Mucosa of stomach (tissue), 1 donor: ENCODE results near the gene FOXJ2.
"Not testable (repeated sequence)": the region's sequence is repeated elsewhere in the genome, so short reads cannot be mapped to it uniquely, and the experiment has no call there.

Experiments
- H3K27me3 ChIP-seq: one replicate; pipeline ENCODE4 v1.7.0; 2013; ENCODE audit warnings: mild to moderate bottlenecking, low read length; ENCODE audit not compliant: control insufficient read depth, insufficient read depth
- H3K36me3 ChIP-seq: one replicate; pipeline ENCODE4 v1.7.0; 2013; ENCODE audit warnings: low read length; ENCODE audit not compliant: control insufficient read depth, insufficient read depth
- H3K4me1 ChIP-seq: one replicate; pipeline ENCODE4 v1.7.0; 2013; ENCODE audit warnings: mild to moderate bottlenecking, low read length; ENCODE audit not compliant: control insufficient read depth, insufficient read depth
- H3K4me3 ChIP-seq: one replicate; pipeline ENCODE4 v1.7.0; 2013; ENCODE audit warnings: low read length
- H3K9ac ChIP-seq: one replicate; pipeline ENCODE4 v1.7.0; 2013; ENCODE audit warnings: mild to moderate bottlenecking, low read length, moderate library complexity
- H3K9me3 ChIP-seq: one replicate; pipeline ENCODE4 v1.7.0; 2013; ENCODE audit warnings: mild to moderate bottlenecking, low read length, moderate library complexity; ENCODE audit not compliant: control insufficient read depth
- donor health status: Pancreatic carcinoma.

FOXJ2 gene

DNA sequence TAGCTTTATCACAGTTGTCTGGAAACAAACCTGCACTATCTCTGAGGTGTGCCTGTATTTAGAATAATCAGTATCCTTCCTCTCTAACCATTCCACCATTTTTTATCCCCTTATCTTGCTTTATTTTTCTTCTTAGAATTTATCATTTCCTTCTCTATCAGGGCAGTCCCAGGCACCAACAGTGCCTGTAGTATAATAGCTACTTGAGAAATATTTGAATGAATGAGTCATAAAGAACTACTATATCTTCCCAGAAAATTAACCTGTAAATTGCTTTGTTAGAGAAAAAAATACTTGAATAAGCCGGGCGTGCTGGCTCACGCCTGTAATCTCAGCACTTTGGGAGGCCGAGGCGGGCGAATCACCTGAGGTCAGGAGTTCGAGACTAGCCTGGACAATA is 21.2 kb upstream of the FOXJ2 start:
- Histone ChIP-seq H3K9ac (no peak overlapping the region), H3K4me3 (no peak overlapping the region), H3K4me1 (no peaks in the 10 kb centered on the region), H3K27me3 (no peaks in the 10 kb centered on the region), H3K36me3 (no peaks in the 10 kb centered on the region), H3K9me3 (no peaks in the 10 kb centered on the region)

DNA sequence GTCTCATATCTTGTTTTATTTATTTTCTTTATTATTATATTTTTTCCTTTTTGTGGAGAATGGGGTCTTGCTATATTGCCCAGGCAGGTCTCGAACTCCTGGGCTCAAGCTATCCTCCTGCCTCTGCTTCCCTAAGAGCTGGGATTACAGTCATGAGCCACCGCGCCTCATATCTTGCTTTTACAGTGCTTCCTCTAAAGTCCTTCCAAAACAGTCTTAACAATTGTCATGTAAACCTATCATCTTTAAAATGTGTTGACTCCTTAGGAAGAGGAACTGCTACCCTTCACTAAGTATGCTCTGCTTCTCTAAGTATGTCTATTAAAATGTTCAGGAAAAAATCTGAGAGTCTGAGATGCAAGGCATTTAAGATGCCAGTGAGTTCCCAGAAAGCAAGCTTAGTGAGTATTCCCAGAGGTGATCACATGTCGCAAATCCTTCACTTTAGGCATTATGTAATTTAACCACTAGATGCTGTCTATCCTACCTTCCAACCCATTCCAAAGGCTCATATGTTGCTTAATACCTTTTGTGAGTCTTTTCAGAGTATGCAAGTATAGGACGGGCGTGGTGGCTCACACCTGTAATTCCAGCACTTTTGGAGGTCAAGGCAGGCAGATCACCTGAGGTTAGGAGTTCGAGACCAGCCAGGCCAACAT is 19.7 kb upstream of the FOXJ2 start:
- no peaks in the 10 kb centered on the region for H3K9me3 ChIP-seq
- H3K9ac ChIP-seq, result no peak overlapping the region
- no peaks in the 10 kb centered on the region for H3K4me1 ChIP-seq
- no peak overlapping the region for H3K4me3 ChIP-seq
- no peaks in the 10 kb centered on the region for H3K36me3 ChIP-seq
- peaks cover 5% of the 10 kb centered on the region for H3K27me3 ChIP-seq

DNA sequence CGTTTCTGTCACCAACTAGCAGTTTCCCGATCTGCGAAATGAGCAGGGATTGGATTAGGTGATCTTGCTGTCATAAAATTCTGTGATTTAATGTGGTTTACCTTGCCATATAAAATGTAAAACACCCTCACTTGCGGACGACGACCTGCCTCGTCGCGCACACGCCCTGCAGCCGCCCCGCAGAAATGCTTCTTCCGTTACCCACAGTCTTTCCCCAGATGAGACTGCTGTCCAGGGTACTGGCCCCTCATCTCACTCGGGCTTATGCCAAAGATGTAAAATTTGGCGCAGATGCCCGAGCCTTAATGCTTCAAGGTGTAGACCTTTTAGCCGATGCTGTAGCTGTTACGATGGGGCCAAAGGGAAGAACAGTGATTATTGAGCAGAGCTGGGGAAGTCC is 17.7 kb upstream of the FOXJ2 start:
- H3K9me3 ChIP-seq, result no peaks in the 10 kb centered on the region
- no peak overlapping the region for H3K4me3 ChIP-seq
- no peak overlapping the region for H3K9ac ChIP-seq
- peaks cover 20% of the 10 kb centered on the region for H3K27me3 ChIP-seq
- H3K4me1 ChIP-seq, result peaks cover 5% of the 10 kb centered on the region
- H3K36me3 ChIP-seq, result no peaks in the 10 kb centered on the region

DNA sequence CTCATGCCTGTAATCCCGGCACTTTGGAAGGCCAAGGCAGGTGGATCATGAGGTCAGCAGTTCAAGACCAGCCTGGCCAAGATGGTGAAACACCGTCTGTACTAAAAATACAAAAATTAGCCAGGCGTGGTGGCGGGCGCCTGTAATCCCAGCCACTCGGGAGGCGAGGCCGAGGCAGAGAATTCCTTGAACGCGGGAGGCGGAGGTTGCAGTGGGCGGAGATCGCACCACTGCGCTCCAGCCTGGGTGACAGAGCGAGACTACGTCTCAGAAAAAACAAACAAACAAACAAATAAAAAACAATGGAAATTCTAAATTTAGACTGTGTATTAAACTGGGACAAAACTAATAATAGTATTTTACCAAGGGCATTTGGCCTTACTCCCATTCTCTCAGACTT is 14.3 kb upstream of the FOXJ2 start:
- not testable (repeated sequence) for H3K4me1 ChIP-seq, H3K9ac ChIP-seq, H3K9me3 ChIP-seq, H3K36me3 ChIP-seq, H3K4me3 ChIP-seq
- peaks cover 20% of the 10 kb centered on the region for H3K27me3 ChIP-seq

DNA sequence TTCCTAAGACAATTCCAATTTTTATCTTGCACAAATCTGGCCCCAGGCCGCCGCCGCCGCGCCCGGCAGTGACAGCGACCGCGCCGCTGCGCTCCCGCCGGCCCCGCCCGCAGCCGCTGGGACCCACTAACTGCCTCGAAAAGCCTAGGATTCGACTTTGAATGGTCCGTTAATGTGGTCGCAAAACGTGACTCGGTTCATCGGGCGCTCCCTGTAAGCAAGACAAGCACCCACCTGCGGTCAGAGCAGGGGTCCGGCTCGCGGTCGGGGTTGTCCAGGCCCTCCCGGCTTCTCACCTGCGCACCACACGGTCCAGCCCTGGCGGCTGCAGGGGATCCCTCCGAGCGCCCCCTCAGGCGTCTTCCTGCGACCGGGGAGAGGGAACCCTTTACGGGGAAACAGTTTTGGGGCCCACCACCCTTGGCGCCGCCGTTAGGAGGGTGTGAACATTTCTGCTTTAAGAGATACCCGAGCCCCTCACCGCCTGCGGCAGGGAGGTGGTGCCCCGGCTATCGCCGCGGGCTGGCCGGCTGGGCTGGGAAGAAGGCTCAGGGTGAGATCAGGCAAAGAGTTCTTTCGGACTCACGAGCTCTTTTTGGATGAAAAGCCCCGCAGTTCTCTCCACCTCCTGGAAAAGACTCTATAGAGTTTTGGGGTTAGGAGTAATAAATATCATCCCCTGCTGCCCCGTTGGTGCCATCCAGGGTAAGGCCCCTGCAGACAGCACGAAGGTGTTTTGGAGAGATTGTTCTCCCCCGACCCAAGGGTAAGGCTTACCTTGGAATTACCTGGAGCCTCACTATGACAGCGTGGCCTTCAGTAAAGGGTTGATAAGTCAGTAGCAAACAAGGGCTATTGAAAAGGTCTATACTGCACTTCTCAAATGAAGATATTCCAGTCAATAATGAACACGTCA is 13.6 kb upstream of the FOXJ2 start:
- Histone ChIP-seq H3K9ac (peak overlapping the region; percentile 28), H3K4me1 (peaks cover 5% of the 10 kb centered on the region), H3K27me3 (peaks cover 20% of the 10 kb centered on the region), H3K9me3 (no peaks in the 10 kb centered on the region), H3K36me3 (no peaks in the 10 kb centered on the region), H3K4me3 (peak overlapping the region; percentile 50)

DNA sequence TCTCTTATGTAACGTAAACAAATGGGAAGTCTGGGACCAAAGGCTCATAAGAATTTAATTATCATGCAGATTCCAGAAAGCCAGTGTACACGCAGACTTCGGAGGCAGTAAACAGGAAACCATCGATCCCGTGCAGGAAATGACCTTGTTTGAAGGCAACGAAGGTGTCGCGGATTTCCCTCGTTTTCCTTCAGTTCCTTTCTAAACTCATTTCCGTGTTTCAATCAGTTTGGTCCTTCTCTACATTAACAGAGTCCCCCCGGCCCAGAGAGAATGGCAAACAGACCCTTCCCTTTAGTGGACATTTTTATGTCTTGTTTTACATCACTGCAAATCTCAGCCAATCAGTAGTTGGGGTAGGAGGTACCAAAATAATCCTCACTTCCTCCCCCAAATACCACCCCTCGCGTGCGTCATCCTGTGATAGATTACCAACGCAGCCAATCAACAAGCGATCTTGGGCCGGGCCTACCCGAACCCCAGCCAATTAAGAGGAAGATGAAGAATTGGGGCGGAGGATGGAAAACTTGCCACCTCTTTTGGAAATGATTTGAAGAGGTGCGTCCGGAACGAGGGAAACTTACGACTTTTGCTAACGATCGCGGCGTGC is 6.1 kb upstream of the FOXJ2 start:
- peak overlapping the region; percentile 96 for H3K9ac ChIP-seq
- H3K27me3 ChIP-seq, result no peaks in the 10 kb centered on the region
- H3K9me3 ChIP-seq, result no peaks in the 10 kb centered on the region
- no peaks in the 10 kb centered on the region for H3K36me3 ChIP-seq
- peak overlapping the region; percentile 78 for H3K4me3 ChIP-seq
- H3K4me1 ChIP-seq, result no peaks in the 10 kb centered on the region

DNA sequence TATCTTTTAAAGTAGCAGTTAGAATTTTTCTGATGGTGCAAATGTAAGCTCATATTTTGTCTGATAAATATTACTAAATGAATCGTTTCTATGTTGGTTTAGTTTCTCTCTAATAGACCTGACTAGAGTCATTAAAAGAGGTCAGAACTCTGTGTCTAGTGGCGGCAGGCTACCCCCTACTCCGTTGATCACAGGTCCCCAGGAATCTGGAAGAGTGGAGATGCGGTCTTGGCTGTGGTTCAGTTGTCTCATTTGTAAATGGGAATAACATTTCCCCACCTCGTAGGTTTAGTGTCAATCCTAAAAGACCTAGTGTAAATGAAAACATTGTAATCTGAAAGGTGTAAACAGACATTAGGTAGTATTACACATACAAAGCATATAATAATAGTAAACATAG is 4.7 kb upstream of the FOXJ2 start:
- no peaks in the 10 kb centered on the region for H3K36me3 ChIP-seq
- H3K9me3 ChIP-seq, result no peaks in the 10 kb centered on the region
- no peaks in the 10 kb centered on the region for H3K27me3 ChIP-seq
- H3K4me1 ChIP-seq, result peaks cover 4% of the 10 kb centered on the region
- no peak overlapping the region for H3K9ac ChIP-seq
- no peak overlapping the region for H3K4me3 ChIP-seq

DNA sequence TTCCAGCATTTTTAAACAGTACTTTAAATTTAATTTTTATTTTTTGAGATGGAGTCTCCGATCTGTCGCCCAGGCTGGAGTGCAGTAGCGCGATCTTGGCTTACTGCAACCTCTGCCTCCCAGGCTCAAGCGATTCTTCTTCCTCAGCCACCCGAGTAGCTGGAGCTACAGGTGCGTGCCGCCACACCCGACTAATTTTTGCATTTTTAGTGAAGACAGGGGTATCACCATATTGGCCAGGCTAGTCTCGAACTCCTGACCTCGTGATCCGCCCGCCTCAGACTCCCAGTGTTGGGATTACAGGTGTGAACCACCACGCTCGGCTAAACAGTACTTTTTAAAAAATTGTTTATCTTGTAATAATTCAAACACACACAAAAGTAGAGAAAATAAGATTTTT is 4.2 kb upstream of the FOXJ2 start:
- Histone ChIP-seq H3K27me3 (no peaks in the 10 kb centered on the region), H3K9ac (no peak overlapping the region), H3K9me3 (no peaks in the 10 kb centered on the region), H3K4me3 (no peak overlapping the region), H3K4me1 (peaks cover 4% of the 10 kb centered on the region), H3K36me3 (no peaks in the 10 kb centered on the region)

DNA sequence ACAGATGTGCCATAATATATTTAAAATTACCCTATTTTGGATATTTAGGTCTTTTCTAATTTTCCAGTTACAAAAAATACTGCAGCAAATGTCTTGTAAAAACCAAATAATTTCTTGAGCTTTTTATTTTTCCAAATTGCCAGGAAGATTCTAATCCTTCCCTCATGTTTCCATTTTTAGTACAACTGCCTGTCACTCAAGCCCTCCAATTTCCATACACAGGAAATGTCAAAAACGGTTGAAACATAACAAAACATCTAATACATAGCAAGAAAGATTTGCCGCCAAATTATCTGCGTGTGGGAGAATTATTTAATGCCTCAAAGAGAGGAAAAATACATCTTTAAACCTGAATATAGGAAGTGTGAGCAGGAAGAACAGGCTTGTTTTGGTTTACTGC is 2.3 kb upstream of the FOXJ2 start:
- Histone ChIP-seq H3K9me3 (no peaks in the 10 kb centered on the region), H3K4me1 (peaks cover 19% of the 10 kb centered on the region)

DNA sequence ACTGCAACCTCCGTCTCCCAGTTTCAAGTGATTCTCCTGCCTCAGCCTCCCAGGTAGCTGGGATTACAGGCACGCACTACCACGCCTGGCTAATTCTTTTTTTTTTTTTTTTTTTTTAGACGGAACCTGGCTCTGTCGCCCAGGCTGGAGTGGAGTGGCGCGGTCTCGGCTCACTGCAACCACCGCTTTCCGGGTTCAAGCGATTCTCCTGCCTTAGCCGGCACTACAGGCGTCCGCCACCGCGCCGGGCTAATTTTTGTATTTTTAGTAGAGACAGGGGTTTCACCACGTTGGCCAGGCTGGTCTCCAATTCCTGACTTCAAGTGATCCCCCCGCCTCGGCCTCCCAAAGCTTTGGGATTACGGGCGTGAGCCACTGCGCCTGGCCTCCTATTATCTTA is 1.5 kb upstream of the FOXJ2 start:
- not testable (repeated sequence) for H3K27me3 ChIP-seq, H3K36me3 ChIP-seq, H3K9ac ChIP-seq, H3K9me3 ChIP-seq, H3K4me3 ChIP-seq
- peaks cover 27% of the 10 kb centered on the region for H3K4me1 ChIP-seq

More for the DNA sequence above, 2.3 kb upstream of the FOXJ2 start:
- Histone ChIP-seq H3K9ac (no peak overlapping the region), H3K36me3 (no peaks in the 10 kb centered on the region), H3K4me3 (no peak overlapping the region), H3K27me3 (no peaks in the 10 kb centered on the region)

DNA sequence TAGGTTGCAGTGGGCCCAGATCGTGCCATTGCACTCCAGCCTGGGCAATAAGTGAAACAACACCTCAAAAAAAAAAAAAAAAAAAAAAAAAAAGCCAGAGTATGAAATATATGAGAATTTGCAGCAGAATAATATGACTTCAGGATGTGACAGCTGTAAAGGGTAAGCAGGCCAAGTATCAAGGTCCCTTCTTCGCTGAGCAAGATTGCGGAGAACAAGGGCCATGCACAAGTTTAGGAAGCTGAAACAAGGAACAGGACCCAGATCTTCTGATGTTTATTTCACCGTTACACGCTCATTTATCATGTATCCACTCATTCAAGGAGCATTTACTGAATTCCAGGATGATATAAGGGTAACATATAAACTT is 659 bp upstream of the FOXJ2 start:
- Histone ChIP-seq H3K9me3 (no peaks in the 10 kb centered on the region), H3K4me1 (peaks cover 34% of the 10 kb centered on the region), H3K27me3 (no peaks in the 10 kb centered on the region), H3K9ac (peak overlapping the region; percentile 99), H3K36me3 (no peaks in the 10 kb centered on the region), H3K4me3 (peak overlapping the region; percentile 58)
